SK-N-SH treated with all-trans-retinoic acid at 6 μM for 48 hours (cell line): ENCODE data around the gene HEMK1.

ENCODE experiments used
- ATAC-seq: fragments of 200-7000 bp; cut with Tn5 transposase; 3 replicates; pipeline ENCODE4 v1.9.1; 2020; ENCODE audit warnings: mild to moderate bottlenecking, moderate library complexity
- ARNTL ChIP-seq: fragments of 450-650 bp; formaldehyde crosslinking; IDR thresholded peaks from 2 replicates; pipeline ENCODE4 v1.5.0; 2020; ENCODE audit warnings: low read depth, mild to moderate bottlenecking, moderate library complexity, borderline replicate concordance
- BACH2 ChIP-seq: fragments of 250-450 bp; sonication (Bioruptor Pico); IDR thresholded peaks from 2 replicates; pipeline ENCODE4 v1.9.0; 2021; ENCODE audit warnings: mild to moderate bottlenecking, borderline replicate concordance
- CSDC2 ChIP-seq: fragments of 250-450 bp; sonication (Bioruptor Pico); IDR thresholded peaks from 2 replicates; pipeline ENCODE4 v1.5.0; 2020; ENCODE audit warnings: mild to moderate bottlenecking, moderate library complexity
- GLIS3 ChIP-seq: fragments of 250-450 bp; sonication (Bioruptor Pico); IDR thresholded peaks from 2 replicates; pipeline ENCODE4 v1.5.0; 2020; ENCODE audit warnings: mild to moderate bottlenecking, moderate library complexity
- ISL1 ChIP-seq: fragments of 250-450 bp; sonication (Bioruptor Pico); IDR thresholded peaks from 2 replicates; pipeline ENCODE4 v2.1.2; 2022; ENCODE audit warnings: mild to moderate bottlenecking, moderate library complexity
- OSR1 ChIP-seq: fragments of 250-450 bp; sonication (Bioruptor Pico); IDR thresholded peaks from 2 replicates; pipeline ENCODE4 v1.8.0; 2022; ENCODE audit warnings: moderate library complexity, mild to moderate bottlenecking, inconsistent platforms
- PPARA ChIP-seq: fragments of 250-450 bp; sonication (Bioruptor Pico); IDR thresholded peaks from 2 replicates; pipeline ENCODE4 v1.5.0; 2020; ENCODE audit warnings: mild to moderate bottlenecking, borderline replicate concordance
- RARB ChIP-seq: fragments of 250-450 bp; sonication (Bioruptor Pico); IDR thresholded peaks from 2 replicates; pipeline ENCODE4 v1.8.0; 2021; ENCODE audit warnings: mild to moderate bottlenecking, moderate library complexity
- SNAI2 ChIP-seq: fragments of 250-450 bp; sonication (Bioruptor Pico); IDR thresholded peaks from 2 replicates; pipeline ENCODE4 v1.5.0; 2020; ENCODE audit warnings: mild to moderate bottlenecking, moderate library complexity
- TCF4 ChIP-seq: fragments of 250-450 bp; sonication (Bioruptor Pico); IDR thresholded peaks from 2 replicates; pipeline ENCODE4 v1.8.0; 2021; ENCODE audit warnings: mild to moderate bottlenecking, moderate library complexity, borderline replicate concordance
- ZC3H10 ChIP-seq: fragments of 250-450 bp; sonication (Bioruptor Pico); IDR thresholded peaks from 2 replicates; pipeline ENCODE4 v1.5.1; 2021; ENCODE audit warnings: mild to moderate bottlenecking, moderate library complexity
- ZFP3 ChIP-seq: fragments of 250-450 bp; sonication (Bioruptor Pico); IDR thresholded peaks from 2 replicates; pipeline ENCODE4 v1.5.0; 2020; ENCODE audit warnings: mild to moderate bottlenecking, moderate library complexity
- ZFP30 ChIP-seq: fragments of 450-650 bp; formaldehyde crosslinking; IDR thresholded peaks from 2 replicates; pipeline ENCODE4 v1.5.0; 2022; ENCODE audit warnings: mild to moderate bottlenecking, moderate library complexity
- ZNF565 ChIP-seq: fragments of 450-650 bp; formaldehyde crosslinking; conservative IDR thresholded peaks from 2 replicates; pipeline ENCODE4 v1.5.0; 2020; ENCODE audit warnings: low read depth, mild to moderate bottlenecking, moderate library complexity
- ZNF70 ChIP-seq: fragments of 450-650 bp; formaldehyde crosslinking; IDR thresholded peaks from 2 replicates; pipeline ENCODE4 v1.5.0; 2020; ENCODE audit warnings: mild to moderate bottlenecking, moderate library complexity
- ZNF8 ChIP-seq: fragments of 450-650 bp; formaldehyde crosslinking; IDR thresholded peaks from 2 replicates; pipeline ENCODE4 v1.5.0; 2020; ENCODE audit warnings: mild to moderate bottlenecking, moderate library complexity
- TF ChIP-seq, protein P1 (sequence below): fragments of 250-450 bp; sonication (Bioruptor Pico); IDR thresholded peaks from 2 replicates; pipeline ENCODE4 v1.8.0; 2021; ENCODE audit warnings: low read depth, mild to moderate bottlenecking, moderate library complexity, borderline replicate concordance
- TF ChIP-seq, protein P2 (sequence below): fragments of 250-450 bp; sonication (Bioruptor Pico); IDR thresholded peaks from 2 replicates; pipeline ENCODE4 v1.8.0; 2020; ENCODE audit warnings: mild to moderate bottlenecking, moderate library complexity, borderline replicate concordance
- TF ChIP-seq, protein P3 (sequence below): fragments of 250-450 bp; sonication (Bioruptor Pico); IDR thresholded peaks from 2 replicates; pipeline ENCODE4 v1.5.1; 2020; ENCODE audit warnings: low read depth, mild to moderate bottlenecking, moderate library complexity
- TF ChIP-seq, protein P4 (sequence below): fragments of 250-450 bp; sonication (Bioruptor Pico); IDR thresholded peaks from 2 replicates; pipeline ENCODE4 v1.5.0; 2020; ENCODE audit warnings: mild to moderate bottlenecking, moderate library complexity
- TF ChIP-seq, protein P5 (sequence below): fragments of 250-450 bp; sonication (Bioruptor Pico); IDR thresholded peaks from 2 replicates; pipeline ENCODE4 v1.5.1; 2021; ENCODE audit warnings: mild to moderate bottlenecking, moderate library complexity

HEMK1 gene

DNA sequence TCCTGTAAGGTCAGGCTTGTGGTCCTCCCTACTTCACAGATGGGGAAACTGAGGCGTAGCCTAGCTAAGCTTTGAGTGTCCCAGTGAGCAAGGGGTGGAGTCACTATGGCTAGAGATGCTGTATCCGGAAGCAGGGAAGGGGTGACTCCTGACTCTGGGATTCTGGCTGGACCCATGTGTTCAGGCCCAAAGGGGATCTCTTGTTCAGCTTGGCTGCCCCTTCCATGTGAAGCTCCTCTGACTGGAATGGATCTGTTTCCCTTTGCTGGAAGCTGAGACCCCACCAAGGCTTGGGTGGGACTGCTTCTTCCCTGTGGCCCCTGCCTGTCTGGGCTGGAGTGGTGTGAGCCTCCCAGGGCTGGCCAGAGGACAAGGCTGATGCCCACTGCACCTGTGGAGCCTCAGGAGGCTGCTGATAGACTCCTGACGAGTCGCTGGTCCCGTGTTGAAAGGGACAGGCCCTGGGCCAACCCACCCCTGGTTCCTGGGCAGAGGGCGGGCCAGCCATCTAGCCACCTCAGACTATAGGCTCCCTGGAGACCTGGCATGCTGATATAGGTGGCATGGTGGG lies 48.7 kb downstream of the HEMK1 start:
- no peak for ATAC-seq

DNA sequence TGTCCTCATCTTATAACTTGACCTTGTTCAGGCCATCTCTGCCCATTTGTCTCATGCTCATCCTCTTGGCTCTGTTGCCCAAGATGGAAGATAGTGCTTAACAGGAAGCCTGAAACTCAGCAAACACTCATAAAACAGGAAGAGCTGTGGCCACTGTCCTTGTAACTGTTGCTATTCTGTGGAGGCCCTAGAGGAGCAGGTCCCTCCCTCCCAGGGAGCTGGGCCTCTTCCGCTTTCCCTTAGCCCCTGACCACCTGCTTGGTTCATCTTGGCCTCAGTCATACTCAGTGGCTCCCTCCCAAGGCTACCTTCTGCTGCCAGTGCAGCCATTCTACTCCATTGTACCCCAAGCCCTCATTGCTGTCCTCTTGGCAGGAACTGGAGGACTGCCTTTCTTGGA lies 51.1 kb downstream of the HEMK1 start:
- no peak for ATAC-seq

More for the DNA sequence above, 48.7 kb downstream of the HEMK1 start:
- TF ChIP-seq ZNF565 (no peak), ZC3H10 (CRISPR knock-in tag) (no peak), ISL1 (CRISPR knock-in tag) (no peak), TCF4 (CRISPR knock-in tag) (no peak), BACH2 (CRISPR knock-in tag) (no peak), PPARA (CRISPR knock-in tag) (no peak), RARB (no peak), ZNF70 (CRISPR knock-in tag) (no peak), OSR1 (CRISPR knock-in tag) (no peak), CSDC2 (no peak), ZFP3 (CRISPR knock-in tag) (no peak), SNAI2 (no peak), ARNTL (CRISPR knock-in tag) (no peak), ZNF8 (CRISPR knock-in tag) (no peak), GLIS3 (CRISPR knock-in tag) (no peak), ZFP30 (CRISPR knock-in tag) (no peak)
- TF ChIP-seq, protein P1, sequence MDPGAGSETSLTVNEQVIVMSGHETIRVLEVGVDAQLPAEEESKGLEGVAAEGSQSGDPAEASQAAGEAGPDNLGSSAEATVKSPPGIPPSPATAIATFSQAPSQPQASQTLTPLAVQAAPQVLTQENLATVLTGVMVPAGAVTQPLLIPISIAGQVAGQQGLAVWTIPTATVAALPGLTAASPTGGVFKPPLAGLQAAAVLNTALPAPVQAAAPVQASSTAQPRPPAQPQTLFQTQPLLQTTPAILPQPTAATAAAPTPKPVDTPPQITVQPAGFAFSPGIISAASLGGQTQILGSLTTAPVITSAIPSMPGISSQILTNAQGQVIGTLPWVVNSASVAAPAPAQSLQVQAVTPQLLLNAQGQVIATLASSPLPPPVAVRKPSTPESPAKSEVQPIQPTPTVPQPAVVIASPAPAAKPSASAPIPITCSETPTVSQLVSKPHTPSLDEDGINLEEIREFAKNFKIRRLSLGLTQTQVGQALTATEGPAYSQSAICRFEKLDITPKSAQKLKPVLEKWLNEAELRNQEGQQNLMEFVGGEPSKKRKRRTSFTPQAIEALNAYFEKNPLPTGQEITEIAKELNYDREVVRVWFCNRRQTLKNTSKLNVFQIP (CRISPR knock-in tag), result no peak
- TF ChIP-seq, protein P2, sequence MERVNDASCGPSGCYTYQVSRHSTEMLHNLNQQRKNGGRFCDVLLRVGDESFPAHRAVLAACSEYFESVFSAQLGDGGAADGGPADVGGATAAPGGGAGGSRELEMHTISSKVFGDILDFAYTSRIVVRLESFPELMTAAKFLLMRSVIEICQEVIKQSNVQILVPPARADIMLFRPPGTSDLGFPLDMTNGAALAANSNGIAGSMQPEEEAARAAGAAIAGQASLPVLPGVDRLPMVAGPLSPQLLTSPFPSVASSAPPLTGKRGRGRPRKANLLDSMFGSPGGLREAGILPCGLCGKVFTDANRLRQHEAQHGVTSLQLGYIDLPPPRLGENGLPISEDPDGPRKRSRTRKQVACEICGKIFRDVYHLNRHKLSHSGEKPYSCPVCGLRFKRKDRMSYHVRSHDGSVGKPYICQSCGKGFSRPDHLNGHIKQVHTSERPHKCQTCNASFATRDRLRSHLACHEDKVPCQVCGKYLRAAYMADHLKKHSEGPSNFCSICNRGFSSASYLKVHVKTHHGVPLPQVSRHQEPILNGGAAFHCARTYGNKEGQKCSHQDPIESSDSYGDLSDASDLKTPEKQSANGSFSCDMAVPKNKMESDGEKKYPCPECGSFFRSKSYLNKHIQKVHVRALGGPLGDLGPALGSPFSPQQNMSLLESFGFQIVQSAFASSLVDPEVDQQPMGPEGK (CRISPR knock-in tag), result no peak
- TF ChIP-seq, protein P3, sequence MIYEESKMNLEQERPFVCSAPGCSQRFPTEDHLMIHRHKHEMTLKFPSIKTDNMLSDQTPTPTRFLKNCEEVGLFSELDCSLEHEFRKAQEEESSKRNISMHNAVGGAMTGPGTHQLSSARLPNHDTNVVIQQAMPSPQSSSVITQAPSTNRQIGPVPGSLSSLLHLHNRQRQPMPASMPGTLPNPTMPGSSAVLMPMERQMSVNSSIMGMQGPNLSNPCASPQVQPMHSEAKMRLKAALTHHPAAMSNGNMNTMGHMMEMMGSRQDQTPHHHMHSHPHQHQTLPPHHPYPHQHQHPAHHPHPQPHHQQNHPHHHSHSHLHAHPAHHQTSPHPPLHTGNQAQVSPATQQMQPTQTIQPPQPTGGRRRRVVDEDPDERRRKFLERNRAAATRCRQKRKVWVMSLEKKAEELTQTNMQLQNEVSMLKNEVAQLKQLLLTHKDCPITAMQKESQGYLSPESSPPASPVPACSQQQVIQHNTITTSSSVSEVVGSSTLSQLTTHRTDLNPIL (CRISPR knock-in tag), result no peak
- TF ChIP-seq, protein P4, sequence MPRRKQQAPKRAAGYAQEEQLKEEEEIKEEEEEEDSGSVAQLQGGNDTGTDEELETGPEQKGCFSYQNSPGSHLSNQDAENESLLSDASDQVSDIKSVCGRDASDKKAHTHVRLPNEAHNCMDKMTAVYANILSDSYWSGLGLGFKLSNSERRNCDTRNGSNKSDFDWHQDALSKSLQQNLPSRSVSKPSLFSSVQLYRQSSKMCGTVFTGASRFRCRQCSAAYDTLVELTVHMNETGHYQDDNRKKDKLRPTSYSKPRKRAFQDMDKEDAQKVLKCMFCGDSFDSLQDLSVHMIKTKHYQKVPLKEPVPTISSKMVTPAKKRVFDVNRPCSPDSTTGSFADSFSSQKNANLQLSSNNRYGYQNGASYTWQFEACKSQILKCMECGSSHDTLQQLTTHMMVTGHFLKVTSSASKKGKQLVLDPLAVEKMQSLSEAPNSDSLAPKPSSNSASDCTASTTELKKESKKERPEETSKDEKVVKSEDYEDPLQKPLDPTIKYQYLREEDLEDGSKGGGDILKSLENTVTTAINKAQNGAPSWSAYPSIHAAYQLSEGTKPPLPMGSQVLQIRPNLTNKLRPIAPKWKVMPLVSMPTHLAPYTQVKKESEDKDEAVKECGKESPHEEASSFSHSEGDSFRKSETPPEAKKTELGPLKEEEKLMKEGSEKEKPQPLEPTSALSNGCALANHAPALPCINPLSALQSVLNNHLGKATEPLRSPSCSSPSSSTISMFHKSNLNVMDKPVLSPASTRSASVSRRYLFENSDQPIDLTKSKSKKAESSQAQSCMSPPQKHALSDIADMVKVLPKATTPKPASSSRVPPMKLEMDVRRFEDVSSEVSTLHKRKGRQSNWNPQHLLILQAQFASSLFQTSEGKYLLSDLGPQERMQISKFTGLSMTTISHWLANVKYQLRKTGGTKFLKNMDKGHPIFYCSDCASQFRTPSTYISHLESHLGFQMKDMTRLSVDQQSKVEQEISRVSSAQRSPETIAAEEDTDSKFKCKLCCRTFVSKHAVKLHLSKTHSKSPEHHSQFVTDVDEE (CRISPR knock-in tag), result no peak

DNA sequence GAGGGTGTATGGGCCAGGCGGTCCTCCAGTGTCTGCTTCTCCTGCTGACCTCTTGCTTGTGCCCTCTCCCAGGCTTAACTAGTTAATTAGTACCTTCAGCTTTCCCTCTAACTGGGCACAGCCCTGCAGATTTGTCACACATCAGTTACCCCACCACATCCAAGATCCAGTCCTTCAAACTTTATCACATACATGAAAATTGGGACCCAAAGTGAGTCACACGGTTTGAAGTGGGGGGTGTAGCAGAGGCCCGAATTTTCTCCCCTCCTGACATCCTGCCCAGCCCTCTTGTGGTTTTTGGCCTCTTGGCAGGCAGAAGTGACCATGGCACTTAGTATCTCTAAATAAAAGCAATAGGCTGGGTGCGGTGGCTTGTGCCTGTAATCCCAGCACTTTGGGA lies 51.5 kb downstream of the HEMK1 start:
- ATAC-seq, result no peak
- TF ChIP-seq BACH2 (CRISPR knock-in tag), result no peak
- no peak for TF ChIP-seq SNAI2
- TF ChIP-seq, protein P5, sequence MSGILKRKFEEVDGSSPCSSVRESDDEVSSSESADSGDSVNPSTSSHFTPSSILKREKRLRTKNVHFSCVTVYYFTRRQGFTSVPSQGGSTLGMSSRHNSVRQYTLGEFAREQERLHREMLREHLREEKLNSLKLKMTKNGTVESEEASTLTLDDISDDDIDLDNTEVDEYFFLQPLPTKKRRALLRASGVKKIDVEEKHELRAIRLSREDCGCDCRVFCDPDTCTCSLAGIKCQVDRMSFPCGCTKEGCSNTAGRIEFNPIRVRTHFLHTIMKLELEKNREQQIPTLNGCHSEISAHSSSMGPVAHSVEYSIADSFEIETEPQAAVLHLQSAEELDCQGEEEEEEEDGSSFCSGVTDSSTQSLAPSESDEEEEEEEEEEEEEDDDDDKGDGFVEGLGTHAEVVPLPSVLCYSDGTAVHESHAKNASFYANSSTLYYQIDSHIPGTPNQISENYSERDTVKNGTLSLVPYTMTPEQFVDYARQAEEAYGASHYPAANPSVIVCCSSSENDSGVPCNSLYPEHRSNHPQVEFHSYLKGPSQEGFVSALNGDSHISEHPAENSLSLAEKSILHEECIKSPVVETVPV, result no peak
- no peak for TF ChIP-seq ZFP3 (CRISPR knock-in tag)
- no peak for TF ChIP-seq PPARA (CRISPR knock-in tag)
- TF ChIP-seq, all 23 proteins: peak for 0

More for the DNA sequence above, 51.1 kb downstream of the HEMK1 start:
- TF ChIP-seq CSDC2 (no peak), RARB (no peak), ZNF565 (no peak), ZNF70 (CRISPR knock-in tag) (no peak), ARNTL (CRISPR knock-in tag) (no peak)
